Measurements from ENCODE around the gene AHNAK2.

Gene AHNAK2

GRCh38 chr14:104965561-104966231, 12.5 kb downstream of the AHNAK2 start:
- H3K4me3 ChIP-seq (ENCODE audit: low read depth, low read length) = no peak overlapping the region
- DNase-seq (ENCODE audit: low read depth) = no peak
- TF ChIP-seq MAX (IDR thresholded peaks at IDR 0.05; ENCODE audit: low read depth, low read length) (no peak), MYC (IDR thresholded peaks at IDR 0.05; ENCODE audit: low read depth, low read length) (no peak), CTCF (IDR thresholded peaks at IDR 0.05; ENCODE audit: low read depth, low read length) (no peak), POLR2A (IDR thresholded peaks at IDR 0.05; ENCODE audit: extremely low read depth, insufficient read length) (no peak)

GRCh38 chr14:104964546-104964945, 13.6 kb downstream of the AHNAK2 start:
- H3K4me3 ChIP-seq (ENCODE audit: low read depth, low read length) = no peak overlapping the region
- TF ChIP-seq CTCF (IDR thresholded peaks at IDR 0.05; ENCODE audit: low read depth, low read length) (no peak), MYC (IDR thresholded peaks at IDR 0.05; ENCODE audit: low read depth, low read length) (no peak), MAX (IDR thresholded peaks at IDR 0.05; ENCODE audit: low read depth, low read length) (no peak), POLR2A (IDR thresholded peaks at IDR 0.05; ENCODE audit: extremely low read depth, insufficient read length) (no peak)
- no peak for DNase-seq (ENCODE audit: low read depth)

GRCh38 chr14:104957146-104958113, 20.7 kb downstream of the AHNAK2 start:
- H3K4me3 ChIP-seq (ENCODE audit: low read depth, low read length) = no peak overlapping the region
- TF ChIP-seq CTCF (IDR thresholded peaks at IDR 0.05; ENCODE audit: low read depth, low read length) (no peak), MYC (IDR thresholded peaks at IDR 0.05; ENCODE audit: low read depth, low read length) (no peak), POLR2A (IDR thresholded peaks at IDR 0.05; ENCODE audit: extremely low read depth, insufficient read length) (no peak), MAX (IDR thresholded peaks at IDR 0.05; ENCODE audit: low read depth, low read length) (no peak)
- no peak for DNase-seq (ENCODE audit: low read depth)

- no peak for DNase-seq (ENCODE audit: low read depth)
- no peak overlapping the region for H3K4me3 ChIP-seq (ENCODE audit: low read depth, low read length)
- TF ChIP-seq CTCF (IDR thresholded peaks at IDR 0.05; ENCODE audit: low read depth, low read length) (no peak), MYC (IDR thresholded peaks at IDR 0.05; ENCODE audit: low read depth, low read length) (no peak)
Observed at GRCh38 chr14:104956290-104956890, 21.8 kb downstream of the AHNAK2 start.

- TF ChIP-seq MYC (IDR thresholded peaks at IDR 0.05; ENCODE audit: low read depth, low read length) (no peak), MAX (IDR thresholded peaks at IDR 0.05; ENCODE audit: low read depth, low read length) (no peak), POLR2A (IDR thresholded peaks at IDR 0.05; ENCODE audit: extremely low read depth, insufficient read length) (no peak), CTCF (IDR thresholded peaks at IDR 0.05; ENCODE audit: low read depth, low read length) (no peak)
- no peak overlapping the region for H3K4me3 ChIP-seq (ENCODE audit: low read depth, low read length)
- DNase-seq (ENCODE audit: low read depth) = no peak
Observed at GRCh38 chr14:104955396-104955770, 22.8 kb downstream of the AHNAK2 start.

Data from NB4 (cell line).